Activated CD4-positive, alpha-beta memory T cell treated with anti-CD3 and anti-CD28 coated beads, Interleukin-2, amount 10 ng/mL, durations not matched to agents 7 days and 5 days (primary cell): ENCODE results near the gene TLCD3B. TPM values are rescaled to one million over a fixed set of nuclear protein-coding genes. Genes with fewer than 3 reads are reported as not detected.

ENCODE experiments used
- CTCF ChIA-PET: fragments of 350-600 bp; sonication (Branson Sonifier 250); formaldehyde crosslinking; loops from one replicate; lab custom pipeline; 2021; ENCODE audit warnings: antibody characterized with exemption, inconsistent platforms; lab: Charles Lee
- POLR2A ChIA-PET: fragments of 350-600 bp; sonication (Branson Sonifier 250); formaldehyde crosslinking; loops from one replicate; lab custom pipeline; 2021; ENCODE audit warnings: antibody characterized with exemption; lab: Charles Lee
- DNase-seq: peaks from one replicate; pipeline ENCODE4 v3.0.0-alpha.2; 2020
- H3K27ac Mint-ChIP-seq: one replicate; pipeline ENCODE4 v1.8.0; 2021; ENCODE audit warnings: mild to moderate bottlenecking, mixed read lengths
- H3K27me3 Mint-ChIP-seq: one replicate; pipeline ENCODE4 v1.8.0; 2021; ENCODE audit warnings: mixed read lengths
- H3K36me3 Mint-ChIP-seq: one replicate; pipeline ENCODE4 v1.8.0; 2021; ENCODE audit warnings: low read depth, mixed read lengths
- H3K4me1 Mint-ChIP-seq: one replicate; pipeline ENCODE4 v1.8.0; 2021; ENCODE audit warnings: mixed read lengths
- H3K4me3 Mint-ChIP-seq: one replicate; pipeline ENCODE4 v1.8.0; 2021; ENCODE audit warnings: mild to moderate bottlenecking, mixed read lengths
- H3K9me3 Mint-ChIP-seq: one replicate; pipeline ENCODE4 v1.8.0; 2021; ENCODE audit warnings: mixed read lengths
- total RNA-seq, 2 experiments: library from RNA; stranded (reverse); gene quantifications; one replicate each; pipeline ENCODE4 v1.2.3, GENCODE V29; 2021

Gene TLCD3B
- total RNA-seq, 2 experiments from 2014 or later: 6.0 to 6.9 TPM

GRCh38 chr16:30006659-30007377 lies 24.3 kb downstream of the TLCD3B start:
- H3K9me3 Mint-ChIP-seq: no peaks in the 10 kb centered on the region
- ChIA-PET POLR2A (interaction anchor here (1.0 to 2.1 kb wide), 3 partner anchors 10 to 33 kb away, joined by 3 to 6 read pairs (median 3); partner anchors contain the start of genes HIRIP3 and TAOK2), CTCF (interaction anchor here (1.7 to 3.5 kb wide), 2 partner anchors 190 to 306 kb away, joined by 5 to 15 read pairs; partner anchors contain the start of gene PAGR1)
- peaks cover 15% of the 10 kb centered on the region for H3K36me3 Mint-ChIP-seq
- peaks cover 3% of the 10 kb centered on the region for H3K4me1 Mint-ChIP-seq
- no peak overlapping the region for H3K27ac Mint-ChIP-seq
- DNase-seq: no peak
- no peak overlapping the region for H3K4me3 Mint-ChIP-seq
- H3K27me3 Mint-ChIP-seq: peaks cover 25% of the 10 kb centered on the region

GRCh38 chr16:30006095-30006473 lies 25.0 kb downstream of the TLCD3B start:
- CTCF ChIA-PET: interaction anchor here (1.0 to 3.5 kb wide), 7 partner anchors 9 to 305 kb away, joined by 3 to 15 read pairs (median 5); partner anchors contain the start of genes INO80E, KCTD13, PAGR1 and TAOK2

GRCh38 chr16:30005341-30006094 lies 25.6 kb downstream of the TLCD3B start:
- Mint-ChIP-seq H3K27me3 (peaks cover 20% of the 10 kb centered on the region), H3K36me3 (peaks cover 17% of the 10 kb centered on the region), H3K27ac (no peak overlapping the region), H3K4me1 (peaks cover 2% of the 10 kb centered on the region), H3K4me3 (no peak overlapping the region), H3K9me3 (no peaks in the 10 kb centered on the region)
- CTCF ChIA-PET: interaction anchor here (1.0 to 3.5 kb wide), 8 partner anchors 9 to 305 kb away, joined by 3 to 15 read pairs (median 5); partner anchors contain the start of genes INO80E, KCTD13, PAGR1 and TAOK2
- peak; percentile 42 for DNase-seq
- POLR2A ChIA-PET: interaction anchor here (1.2 to 2.1 kb wide), 3 partner anchors 9 to 12 kb away, joined by 3 to 6 read pairs (median 3); partner anchors contain the start of gene HIRIP3

More at GRCh38 chr16:30006095-30006473, 25.0 kb downstream of the TLCD3B start:
- H3K4me1 Mint-ChIP-seq: peaks cover 3% of the 10 kb centered on the region
- POLR2A ChIA-PET: interaction anchor here (2.1 kb wide), 1 partner anchor 11 kb away, joined by 6 read pairs; the partner anchor contains the start of gene HIRIP3
- H3K36me3 Mint-ChIP-seq: peaks cover 17% of the 10 kb centered on the region
- no peaks in the 10 kb centered on the region for H3K9me3 Mint-ChIP-seq
- no peak overlapping the region for H3K27ac Mint-ChIP-seq
- no peak overlapping the region for H3K4me3 Mint-ChIP-seq
- DNase-seq: no peak
- H3K27me3 Mint-ChIP-seq: peaks cover 21% of the 10 kb centered on the region

- DNase-seq: no peak
- Mint-ChIP-seq H3K9me3 (no peaks in the 10 kb centered on the region), H3K4me1 (peaks cover under 1% of the 10 kb centered on the region), H3K27ac (no peak overlapping the region), H3K4me3 (no peak overlapping the region), H3K36me3 (peaks cover 18% of the 10 kb centered on the region), H3K27me3 (peaks cover 14% of the 10 kb centered on the region)
- ChIA-PET POLR2A (interaction anchor here (1.1 to 1.3 kb wide), 3 partner anchors 8 to 11 kb away, joined by 3 read pairs; no protein-coding TSS in a partner anchor), CTCF (interaction anchor here (1.2 to 3.5 kb wide), 7 partner anchors 8 to 304 kb away, joined by 3 to 15 read pairs (median 5); partner anchors contain the start of genes INO80E, KCTD13 and PAGR1)
Measured at GRCh38 chr16:30004811-30005242, 26.2 kb downstream of the TLCD3B start.

- CTCF ChIA-PET: interaction anchor here (1.3 to 3.5 kb wide), 2 partner anchors 196 to 304 kb away, joined by 4 to 15 read pairs; no protein-coding TSS in a partner anchor
- H3K27ac Mint-ChIP-seq: no peak overlapping the region
- POLR2A ChIA-PET: interaction anchor here (1.1 to 1.3 kb wide), 3 partner anchors 8 to 10 kb away, joined by 3 read pairs; no protein-coding TSS in a partner anchor
- no peaks in the 10 kb centered on the region for H3K9me3 Mint-ChIP-seq
- no peak overlapping the region for H3K4me3 Mint-ChIP-seq
- H3K36me3 Mint-ChIP-seq: peaks cover 22% of the 10 kb centered on the region
- DNase-seq: no peak
- H3K4me1 Mint-ChIP-seq: peaks cover 4% of the 10 kb centered on the region
- peaks cover 11% of the 10 kb centered on the region for H3K27me3 Mint-ChIP-seq
Measured at GRCh38 chr16:30004424-30004776, 26.7 kb downstream of the TLCD3B start.

- no peak for DNase-seq
- POLR2A ChIA-PET: interaction anchor here (1.1 to 1.3 kb wide), 3 partner anchors 7 to 10 kb away, joined by 3 read pairs; no protein-coding TSS in a partner anchor
- Mint-ChIP-seq H3K27me3 (peaks cover 6% of the 10 kb centered on the region), H3K4me1 (peaks cover 10% of the 10 kb centered on the region), H3K4me3 (no peak overlapping the region), H3K36me3 (peaks cover 28% of the 10 kb centered on the region), H3K9me3 (no peaks in the 10 kb centered on the region), H3K27ac (no peak overlapping the region)
- CTCF ChIA-PET: interaction anchor here (1.3 to 3.5 kb wide), 2 partner anchors 196 to 303 kb away, joined by 4 to 15 read pairs; no protein-coding TSS in a partner anchor
Measured at GRCh38 chr16:30003670-30004423, 27.2 kb downstream of the TLCD3B start.

- no peaks in the 10 kb centered on the region for H3K9me3 Mint-ChIP-seq
- no peaks in the 10 kb centered on the region for H3K27me3 Mint-ChIP-seq
- ChIA-PET CTCF (interaction anchor here (1.3 kb wide), 1 partner anchor 154 kb away, joined by 3 read pairs; no protein-coding TSS in a partner anchor), POLR2A (interaction anchor here (1.3 to 1.4 kb wide), 2 partner anchors 10 to 41 kb away, joined by 3 to 4 read pairs; partner anchors contain the start of gene TMEM219)
- peaks cover 16% of the 10 kb centered on the region for H3K4me1 Mint-ChIP-seq
- DNase-seq: no peak
- peaks cover 36% of the 10 kb centered on the region for H3K36me3 Mint-ChIP-seq
- no peak overlapping the region for H3K4me3 Mint-ChIP-seq
- no peak overlapping the region for H3K27ac Mint-ChIP-seq
Measured at GRCh38 chr16:30002614-30003346, 28.3 kb downstream of the TLCD3B start.

GRCh38 chr16:30000735-30001631 lies 30.1 kb downstream of the TLCD3B start:
- no peak for DNase-seq
- POLR2A ChIA-PET: interaction anchor here (1.6 kb wide), 1 partner anchor 75 kb away, joined by 3 read pairs; the partner anchor contains the start of gene KCTD13
- Mint-ChIP-seq H3K36me3 (peaks cover 46% of the 10 kb centered on the region), H3K4me1 (peaks cover 29% of the 10 kb centered on the region), H3K4me3 (no peak overlapping the region), H3K27ac (no peak overlapping the region), H3K27me3 (no peaks in the 10 kb centered on the region), H3K9me3 (no peaks in the 10 kb centered on the region)
- CTCF ChIA-PET: interaction anchor here (1.2 kb wide), 1 partner anchor 31 kb away, joined by 4 read pairs; the partner anchor contains the start of gene TLCD3B

- Mint-ChIP-seq H3K9me3 (no peaks in the 10 kb centered on the region), H3K36me3 (peaks cover 59% of the 10 kb centered on the region), H3K4me3 (no peak overlapping the region), H3K27me3 (no peaks in the 10 kb centered on the region), H3K4me1 (peaks cover 35% of the 10 kb centered on the region), H3K27ac (peak overlapping the region; percentile 28)
- POLR2A ChIA-PET: interaction anchor here (1.6 kb wide), 1 partner anchor 74 kb away, joined by 3 read pairs; the partner anchor contains the start of gene KCTD13
- DNase-seq: no peak
- CTCF ChIA-PET: interaction anchor here (0.6 to 1.2 kb wide), 2 partner anchors 32 to 42 kb away, joined by 4 read pairs; partner anchors contain the start of gene TLCD3B
Measured at GRCh38 chr16:29999605-30000004, 31.5 kb downstream of the TLCD3B start.

GRCh38 chr16:29996766-29997250 lies 34.3 kb downstream of the TLCD3B start:
- ChIA-PET POLR2A (interaction anchor here (0.6 to 5.1 kb wide), 12 partner anchors 8 to 189 kb away, joined by 3 to 99 read pairs (median 14); partner anchors contain the start of genes ALDOA, ASPHD1, KCTD13 and MAZ), CTCF (interaction anchor here (0.6 to 2.8 kb wide), 7 partner anchors 9 to 297 kb away, joined by 3 to 9 read pairs (median 4); partner anchors contain the start of genes CDIPT and PAGR1)
- peaks cover 62% of the 10 kb centered on the region for H3K36me3 Mint-ChIP-seq

More at GRCh38 chr16:29996766-29997250, 34.3 kb downstream of the TLCD3B start:
- no peak for DNase-seq
- Mint-ChIP-seq H3K27me3 (no peaks in the 10 kb centered on the region), H3K4me1 (peaks cover 45% of the 10 kb centered on the region), H3K9me3 (no peaks in the 10 kb centered on the region), H3K4me3 (peak overlapping the region; percentile 94), H3K27ac (peak overlapping the region; percentile 98)
